Effector CD4-positive, alpha-beta T cell (primary cell): ENCODE results near the gene CUEDC2.

Experiments used
- DNase-seq: peaks from one replicate; pipeline ENCODE4 v3.0.0-alpha.2; 2020
- total RNA-seq: gene quantifications from one replicate; lab custom pipeline; 2026; lab: John Stamatoyannopoulos, UW

Gene CUEDC2
- 13.9 reads per million, percentile 39 among the genes with 10 or more reads in this experiment for total RNA-seq

- DNase-seq: peak; percentile 93
Measured at GRCh38 chr10:102432162-102432950, at the start of gene CUEDC2. TSS of gene CUEDC2 (minus strand) at chr10:102432574. CDS start at chr10:102425188, 7,386 bp downstream.

- no peak for DNase-seq
Measured at GRCh38 chr10:102480396-102480795, 48.0 kb upstream of the CUEDC2 start.

DNA sequence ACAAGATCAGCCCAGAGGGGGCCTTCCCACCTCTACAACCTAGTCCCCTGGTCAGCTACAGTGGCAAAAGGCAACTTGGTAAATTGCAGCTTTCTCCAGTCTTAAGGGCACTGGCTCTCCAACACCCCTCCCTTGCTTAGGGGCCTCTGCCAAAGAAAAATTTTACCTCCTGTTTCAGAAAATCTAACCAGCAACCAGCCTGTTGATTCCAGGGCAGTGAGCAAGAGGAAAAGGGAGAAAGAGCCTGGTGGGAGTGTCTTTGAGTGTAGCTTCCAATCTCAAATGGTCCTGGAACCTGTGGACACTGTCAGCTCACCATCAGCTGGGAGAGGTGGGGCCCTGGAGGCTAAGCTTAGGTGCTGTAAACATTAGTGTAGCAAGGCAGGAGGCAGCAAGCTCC is 47.3 kb upstream of the CUEDC2 start:
- no peak for DNase-seq

DNA sequence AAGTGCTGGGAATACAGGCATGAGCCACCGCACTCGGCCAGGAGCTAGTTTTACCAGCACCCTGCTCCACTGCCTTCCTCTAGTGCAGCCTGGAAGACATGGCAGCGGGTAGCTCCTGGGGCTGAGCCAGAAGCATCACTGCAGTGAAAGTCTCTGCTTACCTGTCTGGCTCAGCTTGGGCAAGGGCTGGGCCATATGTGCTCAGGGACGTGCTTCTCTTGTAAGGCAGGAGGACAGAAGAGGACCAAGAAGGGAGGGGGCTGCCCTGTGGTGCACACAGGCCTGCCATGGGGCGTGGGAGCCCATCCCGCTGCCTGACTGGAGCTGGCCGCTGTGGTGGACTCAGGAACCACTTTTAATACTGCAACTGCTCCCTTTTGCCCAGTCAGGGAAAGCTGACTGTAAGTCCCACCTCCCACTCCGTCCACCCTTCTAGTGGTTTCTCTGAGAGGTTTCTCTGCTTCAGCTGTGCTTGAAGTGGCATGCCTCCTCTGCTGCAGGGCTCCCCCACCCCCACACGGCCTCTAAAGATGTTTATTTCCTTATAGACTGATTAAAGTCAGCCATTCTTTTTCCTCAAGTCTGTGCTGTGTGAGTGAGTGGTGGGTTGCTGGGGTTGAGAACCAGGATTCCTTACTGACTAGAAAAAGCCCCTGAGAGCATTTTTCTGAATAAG is 44.2 kb upstream of the CUEDC2 start:
- DNase-seq: no peak

DNA sequence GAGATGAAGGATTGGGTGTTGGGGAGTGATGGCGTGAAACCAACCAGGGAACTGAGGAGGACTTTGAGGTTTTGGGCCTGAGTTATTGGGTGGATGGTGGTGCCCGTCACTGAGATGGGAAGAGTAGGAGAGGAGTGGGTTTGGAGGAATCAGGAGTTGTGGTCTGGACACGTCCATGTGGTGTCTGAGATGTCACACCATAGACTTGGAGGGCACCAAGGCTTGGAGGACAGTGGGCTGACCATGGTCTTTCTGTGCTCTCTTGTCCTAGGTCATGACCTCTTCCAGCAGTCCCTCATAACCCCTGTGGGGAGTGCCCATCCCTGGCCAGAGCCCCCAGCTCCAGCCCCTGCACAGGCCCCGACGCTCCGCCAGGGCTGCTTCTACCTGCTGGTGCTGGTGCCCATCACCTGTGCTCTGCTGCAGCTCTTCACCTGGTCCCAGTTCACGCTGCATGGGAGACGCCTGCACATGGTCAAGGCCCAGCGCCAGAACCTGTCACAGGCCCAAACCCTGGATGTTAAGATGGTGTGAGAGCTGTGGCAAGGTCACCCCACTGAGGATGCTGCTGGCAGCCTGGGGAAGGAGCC is 43.2 kb upstream of the CUEDC2 start:
- DNase-seq: no peak

DNA sequence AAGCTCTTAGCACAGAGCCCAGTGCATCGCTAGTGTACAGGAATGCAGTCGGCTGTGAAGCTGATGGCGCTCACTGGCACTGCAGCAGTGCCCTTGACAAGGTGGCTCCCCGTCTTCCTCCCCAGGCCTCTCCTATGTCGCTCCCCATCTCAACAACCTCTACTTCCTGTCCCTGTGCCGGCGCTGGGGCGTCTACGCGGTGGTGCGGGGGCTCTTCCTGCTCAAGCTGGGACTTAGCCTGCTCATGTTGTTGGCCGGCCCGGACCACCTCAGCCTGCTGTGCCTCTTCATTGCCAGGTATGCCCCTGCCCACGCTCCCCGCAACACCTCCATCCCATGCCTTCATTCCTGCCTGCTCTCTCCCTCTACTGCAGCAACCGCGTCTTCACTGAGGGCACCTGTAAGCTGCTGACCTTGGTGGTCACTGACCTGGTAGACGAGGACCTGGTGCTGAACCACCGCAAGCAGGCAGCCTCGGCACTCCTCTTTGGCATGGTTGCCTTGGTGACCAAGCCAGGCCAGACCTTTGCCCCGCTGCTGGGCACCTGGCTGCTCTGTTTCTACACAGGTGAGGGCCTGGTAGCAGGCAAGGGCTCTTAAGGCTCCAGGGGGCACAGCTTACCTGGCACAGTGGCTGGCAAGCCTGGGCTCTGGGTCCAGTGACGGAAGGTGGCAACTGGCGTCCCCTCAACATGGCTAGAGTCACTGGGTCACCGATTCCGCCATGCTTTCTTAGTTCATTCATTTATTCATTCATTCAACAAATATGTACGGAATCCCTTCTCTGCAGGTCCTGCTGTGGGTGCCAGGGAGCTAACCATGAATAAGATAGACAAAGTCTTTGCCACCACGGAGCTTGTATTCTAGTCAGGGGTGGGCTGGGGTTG is 41.3 kb upstream of the CUEDC2 start:
- DNase-seq: peak; percentile 12

DNA sequence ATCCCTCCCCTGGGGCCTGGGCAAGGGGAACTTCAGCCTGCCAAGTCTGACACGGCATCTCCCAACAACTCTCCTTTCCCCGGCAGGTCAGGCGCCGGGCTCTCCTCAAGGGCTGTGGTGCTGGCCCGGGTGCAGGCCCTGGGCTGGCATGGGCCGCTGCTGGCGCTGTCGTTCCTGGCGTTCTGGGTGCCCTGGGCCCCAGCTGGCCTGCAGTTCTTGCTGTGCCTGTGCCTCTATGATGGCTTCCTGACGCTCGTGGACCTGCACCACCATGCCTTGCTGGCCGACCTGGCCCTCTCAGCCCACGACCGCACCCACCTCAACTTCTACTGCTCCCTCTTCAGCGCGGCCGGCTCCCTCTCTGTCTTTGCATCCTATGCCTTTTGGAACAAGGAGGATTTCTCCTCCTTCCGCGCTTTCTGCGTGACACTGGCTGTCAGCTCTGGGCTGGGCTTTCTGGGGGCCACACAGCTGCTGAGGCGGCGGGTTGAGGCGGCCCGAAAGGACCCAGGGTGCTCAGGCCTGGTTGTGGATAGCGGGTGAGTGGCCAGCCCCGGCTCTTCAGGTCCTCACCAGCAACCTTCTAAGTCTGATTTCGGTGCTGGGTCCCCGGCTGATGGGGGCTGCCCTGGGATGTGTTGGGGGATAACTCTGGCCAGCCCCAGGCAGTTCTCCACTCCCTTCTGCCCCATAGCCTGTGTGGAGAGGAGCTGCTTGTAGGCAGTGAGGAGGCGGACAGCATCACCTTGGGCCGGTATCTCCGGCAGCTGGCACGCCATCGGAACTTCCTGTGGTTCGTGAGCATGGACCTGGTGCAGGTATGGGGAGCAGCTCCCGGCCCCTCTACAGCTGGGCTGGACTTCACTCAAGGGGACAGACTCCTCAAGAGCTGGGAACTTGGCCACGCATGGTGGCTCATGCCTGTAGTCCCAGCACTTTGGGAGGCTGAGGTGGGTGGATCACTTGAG is 38.5 kb upstream of the CUEDC2 start:
- DNase-seq: no peak

GRCh38 chr10:102468683-102469082 is 36.3 kb upstream of the CUEDC2 start:
- no peak for DNase-seq

DNA sequence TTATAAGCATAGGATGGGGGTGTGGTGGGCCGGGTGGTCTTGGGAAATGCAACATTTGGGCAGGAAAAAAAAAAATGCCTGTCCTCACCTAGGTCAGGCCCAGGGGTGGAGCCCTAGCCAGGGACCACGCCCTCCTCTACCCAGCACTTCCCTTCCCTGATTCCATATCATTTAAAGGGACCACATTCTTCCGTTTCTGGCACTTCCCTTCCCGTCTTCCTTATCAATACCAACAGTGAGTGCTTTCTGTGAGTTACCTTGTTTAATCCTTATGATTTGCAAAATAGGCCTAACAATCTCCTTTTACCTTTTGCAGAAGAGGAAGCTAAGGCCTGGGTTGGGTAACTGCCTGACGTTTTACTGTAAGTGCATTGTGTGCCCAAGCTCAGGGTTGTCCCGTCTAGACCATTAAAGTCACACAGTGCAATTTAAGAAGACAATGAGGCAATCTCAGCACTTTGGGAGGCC is 35.6 kb upstream of the CUEDC2 start:
- no peak for DNase-seq

DNA sequence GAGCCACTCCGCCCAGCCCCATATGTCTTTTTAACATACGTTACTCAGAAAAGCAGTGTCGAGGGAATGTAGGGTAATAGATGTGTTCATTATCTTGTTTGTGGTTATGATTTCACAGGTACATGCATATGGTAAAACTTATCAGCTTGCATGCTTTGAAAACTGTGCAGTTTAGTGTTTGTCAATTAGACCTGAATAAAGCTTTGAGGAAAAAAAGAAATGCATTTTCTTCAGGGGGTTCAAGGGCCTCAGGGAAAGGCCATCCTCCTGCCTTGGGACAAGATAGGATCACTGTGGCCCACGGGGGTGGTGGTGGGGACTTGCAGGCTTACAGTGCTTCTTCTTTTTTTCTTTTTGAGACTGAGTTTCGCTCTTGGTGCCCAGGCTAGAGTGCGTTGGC is 34.9 kb upstream of the CUEDC2 start:
- no peak for DNase-seq

DNA sequence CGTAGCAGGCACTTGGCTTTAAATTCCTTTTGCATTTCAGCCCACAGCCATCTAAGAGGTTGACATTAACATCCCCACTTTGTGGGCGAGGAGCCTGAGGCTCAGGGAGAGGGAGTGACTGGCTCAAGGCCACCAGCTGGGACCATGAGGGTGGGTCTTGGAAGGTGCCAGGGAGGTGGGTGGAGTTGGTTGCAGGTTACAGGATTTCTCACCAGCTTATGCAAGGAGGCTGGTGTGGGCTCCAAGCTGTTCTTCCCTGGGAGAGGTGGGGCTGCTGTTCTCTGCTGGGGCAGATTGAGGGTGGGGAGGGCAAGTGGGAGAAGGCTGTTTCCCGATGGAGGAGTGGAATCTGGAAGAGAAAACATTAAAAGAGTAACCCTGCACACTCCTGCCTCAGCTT is 33.1 kb upstream of the CUEDC2 start:
- no peak for DNase-seq

- no peak for DNase-seq
Measured at GRCh38 chr10:102463983-102464382, 31.6 kb upstream of the CUEDC2 start.

DNA sequence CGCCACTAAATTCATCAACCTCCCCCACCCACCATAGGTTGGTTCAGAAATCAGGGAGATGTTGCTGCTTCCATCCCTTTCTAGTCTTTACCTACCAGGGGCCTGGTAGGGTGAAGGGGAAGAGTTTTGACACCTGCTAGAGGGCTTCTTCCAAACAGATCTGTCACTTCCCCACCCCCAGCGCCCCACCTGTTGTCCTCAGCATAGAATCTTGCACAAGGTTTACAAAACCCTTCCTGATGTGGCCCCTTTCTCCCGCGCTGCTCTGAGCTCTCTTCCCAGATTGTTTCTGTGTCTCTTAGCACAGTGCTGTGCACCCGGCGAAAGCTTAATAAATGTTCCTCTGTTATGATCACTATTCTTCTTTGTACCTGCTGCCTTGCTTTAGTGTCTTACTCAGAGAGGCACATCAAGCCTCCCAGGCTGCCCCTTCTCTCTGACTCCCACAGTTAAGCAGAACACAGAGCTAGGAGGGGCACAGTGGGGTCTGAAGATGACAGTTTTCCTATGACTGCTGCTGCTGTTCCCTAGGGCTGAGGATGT is 30.2 kb upstream of the CUEDC2 start:
- no peak for DNase-seq

- DNase-seq: peak; percentile 92
Measured at GRCh38 chr10:102461187-102462054, 29.0 kb upstream of the CUEDC2 start.

GRCh38 chr10:102460836-102461186 is 28.4 kb upstream of the CUEDC2 start:
- no peak for DNase-seq

GRCh38 chr10:102458656-102459055 is 26.3 kb upstream of the CUEDC2 start:
- DNase-seq: no peak

DNA sequence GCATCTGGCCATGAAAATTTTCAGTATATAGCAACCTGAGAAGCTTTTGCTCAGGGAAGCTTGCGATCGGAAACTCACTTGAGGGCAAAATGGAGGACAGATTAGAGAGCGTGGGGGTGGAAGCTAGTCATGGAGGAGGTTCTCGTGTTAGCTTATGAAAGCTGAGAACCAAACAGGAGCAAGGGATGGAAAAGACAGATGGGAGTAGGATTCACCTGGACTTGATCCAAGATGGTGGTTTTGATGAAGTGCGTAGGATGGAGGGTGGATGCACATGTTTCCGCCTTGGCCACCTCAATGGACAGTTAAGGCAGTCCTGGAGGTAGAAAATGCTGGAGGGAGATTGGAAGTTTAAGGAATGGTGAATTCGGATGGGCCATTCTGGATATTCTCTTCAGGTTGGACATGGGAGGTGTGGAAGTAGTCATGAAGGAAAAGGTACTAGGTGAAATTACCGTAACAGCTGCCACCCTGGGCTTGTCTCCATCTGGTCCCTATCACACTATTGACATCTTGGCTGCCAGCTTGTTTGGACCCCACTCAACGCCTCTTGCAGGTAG is 25.3 kb upstream of the CUEDC2 start:
- no peak for DNase-seq

DNA sequence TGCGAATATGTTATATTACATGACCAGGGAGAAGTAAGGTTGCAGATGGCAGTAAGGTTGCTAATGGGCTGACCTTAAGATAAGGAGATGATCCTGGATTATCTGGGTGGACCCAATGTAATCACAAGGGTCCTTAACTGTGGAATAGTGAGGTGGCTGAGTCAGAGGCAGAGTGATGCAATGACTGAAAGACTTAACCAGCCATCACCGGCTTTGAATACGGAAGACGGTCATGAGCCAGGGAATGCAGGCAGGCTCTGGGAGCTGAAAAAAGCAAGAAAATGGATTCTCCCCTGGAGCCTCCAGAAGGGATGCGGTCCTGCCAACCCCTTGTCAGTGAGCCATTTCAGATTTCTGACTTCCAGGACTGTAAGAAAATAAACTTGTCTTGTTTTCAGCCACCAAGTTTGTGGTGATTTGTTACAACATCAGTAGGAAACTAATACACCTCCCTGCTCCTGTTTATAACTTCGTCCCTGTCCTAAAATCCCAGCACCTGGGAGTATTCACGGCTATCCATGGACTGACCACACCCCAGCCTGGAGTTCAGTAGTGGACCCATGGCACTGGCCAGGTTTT is 23.6 kb upstream of the CUEDC2 start:
- DNase-seq: no peak
